ENCODE measurements around the gene EFCAB11.
"Not testable (repeated sequence)": the region's sequence is repeated elsewhere in the genome, so short reads cannot be mapped to it uniquely, and the experiment has no call there.

Gene EFCAB11

GRCh38 chr14:89884761-89885160, 69.8 kb downstream of the EFCAB11 start:
- H3K79me2 ChIP-seq (ENCODE audit: low read length): no peaks in the 10 kb centered on the region
- 0 out of 2 replicates have a peak, but pooled peaks cover 9% of the 10 kb centered on the region for H3K4me1 ChIP-seq (ENCODE audit: low read length)
- H3K9me3 ChIP-seq (replicated peaks; ENCODE audit: insufficient read depth, low read length): no peaks in the 10 kb centered on the region
- no peaks in the 10 kb centered on the region for H4K20me1 ChIP-seq (ENCODE audit: insufficient read depth, low read length)
- no peak overlapping the region for H3K9ac ChIP-seq (ENCODE audit: low read length)
- no peak overlapping the region for H2AFZ ChIP-seq (ENCODE audit: low read length)
- no peaks in the 10 kb centered on the region for H3F3A ChIP-seq (ENCODE audit: insufficient read depth, low read length)
- H3K27ac ChIP-seq (ENCODE audit: low read length): no peak overlapping the region
- no peak overlapping the region for H3K4me2 ChIP-seq (ENCODE audit: low read depth, low read length)
- H3K27me3 ChIP-seq (replicated peaks; ENCODE audit: insufficient read depth, low read length): no peaks in the 10 kb centered on the region
- no peak for TF ChIP-seq EZH2 (optimal IDR thresholded peaks at IDR 0.05; ENCODE audit: low read depth, low read length)
- no peak for TF ChIP-seq EZH2phosphoT487 (IDR thresholded peaks at IDR 0.05; ENCODE audit: low read length)
- TF ChIP-seq CTCF (IDR thresholded peaks at IDR 0.05; ENCODE audit: low read length): no peak
- no peak overlapping the region for H3K4me3 ChIP-seq (ENCODE audit: low read length)
- no peaks in the 10 kb centered on the region for H3K36me3 ChIP-seq (replicated peaks; ENCODE audit: insufficient read depth, low read length)
- DNase-seq: no peak
- H3K9me2 ChIP-seq (replicated peaks; ENCODE audit: insufficient read depth, low read length): no peaks in the 10 kb centered on the region

- H3K27ac ChIP-seq (ENCODE audit: low read length): no peak overlapping the region
- H3K4me1 ChIP-seq (ENCODE audit: low read length): 0 out of 2 replicates have a peak, but pooled peaks cover 9% of the 10 kb centered on the region
- no peak for DNase-seq
- H4K20me1 ChIP-seq (ENCODE audit: insufficient read depth, low read length): no peaks in the 10 kb centered on the region
- no peaks in the 10 kb centered on the region for H3K9me3 ChIP-seq (replicated peaks; ENCODE audit: insufficient read depth, low read length)
- H3K9me2 ChIP-seq (replicated peaks; ENCODE audit: insufficient read depth, low read length): no peaks in the 10 kb centered on the region
- H3K27me3 ChIP-seq (replicated peaks; ENCODE audit: insufficient read depth, low read length): no peaks in the 10 kb centered on the region
- TF ChIP-seq EZH2phosphoT487 (IDR thresholded peaks at IDR 0.05; ENCODE audit: low read length): no peak
- H3F3A ChIP-seq (ENCODE audit: insufficient read depth, low read length): no peaks in the 10 kb centered on the region
- no peak overlapping the region for H3K9ac ChIP-seq (ENCODE audit: low read length)
- no peaks in the 10 kb centered on the region for H3K36me3 ChIP-seq (replicated peaks; ENCODE audit: insufficient read depth, low read length)
- H3K4me3 ChIP-seq (ENCODE audit: low read length): no peak overlapping the region
- no peak overlapping the region for H2AFZ ChIP-seq (ENCODE audit: low read length)
- H3K4me2 ChIP-seq (ENCODE audit: low read depth, low read length): peak overlapping the region; percentile 34; the same call in 1 of the 2 replicates
- no peaks in the 10 kb centered on the region for H3K79me2 ChIP-seq (ENCODE audit: low read length)
Measured at GRCh38 chr14:89881839-89882238, 72.7 kb downstream of the EFCAB11 start.

- not testable (repeated sequence) for H3K27me3 ChIP-seq (replicated peaks; ENCODE audit: insufficient read depth, low read length); H3K9me2 ChIP-seq (replicated peaks; ENCODE audit: insufficient read depth, low read length); H3K4me2 ChIP-seq (ENCODE audit: low read depth, low read length); H3K9ac ChIP-seq (ENCODE audit: low read length); H3K4me3 ChIP-seq (ENCODE audit: low read length); H3K4me1 ChIP-seq (ENCODE audit: low read length); H3K79me2 ChIP-seq (ENCODE audit: low read length); H3K27ac ChIP-seq (ENCODE audit: low read length); H3F3A ChIP-seq (ENCODE audit: insufficient read depth, low read length); H3K9me3 ChIP-seq (replicated peaks; ENCODE audit: insufficient read depth, low read length); DNase-seq; H4K20me1 ChIP-seq (ENCODE audit: insufficient read depth, low read length); H2AFZ ChIP-seq (ENCODE audit: low read length); H3K36me3 ChIP-seq (replicated peaks; ENCODE audit: insufficient read depth, low read length)
Measured at GRCh38 chr14:89874091-89874490, 80.4 kb downstream of the EFCAB11 start.

GRCh38 chr14:89870316-89870715, 84.2 kb downstream of the EFCAB11 start:
- no peaks in the 10 kb centered on the region for H3F3A ChIP-seq (ENCODE audit: insufficient read depth, low read length)
- H3K4me2 ChIP-seq (ENCODE audit: low read depth, low read length): no peak overlapping the region
- H3K27ac ChIP-seq (ENCODE audit: low read length): no peak overlapping the region
- no peaks in the 10 kb centered on the region for H3K79me2 ChIP-seq (ENCODE audit: low read length)
- no peaks in the 10 kb centered on the region for H3K27me3 ChIP-seq (replicated peaks; ENCODE audit: insufficient read depth, low read length)
- H4K20me1 ChIP-seq (ENCODE audit: insufficient read depth, low read length): no peaks in the 10 kb centered on the region
- no peaks in the 10 kb centered on the region for H3K9me3 ChIP-seq (replicated peaks; ENCODE audit: insufficient read depth, low read length)
- TF ChIP-seq CTCF (IDR thresholded peaks at IDR 0.05; ENCODE audit: low read length) (no peak), EZH2phosphoT487 (IDR thresholded peaks at IDR 0.05; ENCODE audit: low read length) (no peak), EZH2 (optimal IDR thresholded peaks at IDR 0.05; ENCODE audit: low read depth, low read length) (no peak)
- H2AFZ ChIP-seq (ENCODE audit: low read length): no peak overlapping the region
- H3K4me3 ChIP-seq (ENCODE audit: low read length): no peak overlapping the region
- H3K9ac ChIP-seq (ENCODE audit: low read length): no peak overlapping the region
- H3K9me2 ChIP-seq (replicated peaks; ENCODE audit: insufficient read depth, low read length): no peaks in the 10 kb centered on the region
- no peak for DNase-seq
- no peaks in the 10 kb centered on the region for H3K36me3 ChIP-seq (replicated peaks; ENCODE audit: insufficient read depth, low read length)
- no peaks in the 10 kb centered on the region for H3K4me1 ChIP-seq (ENCODE audit: low read length)

Measured in MM.1S (cell line).